Activated CD8-positive, alpha-beta memory T cell treated with anti-CD3 and anti-CD28 coated beads for 1 hour (primary cell): ENCODE data around the gene ORMDL1.
"Not testable (repeated sequence)": the region's sequence is repeated elsewhere in the genome, so short reads cannot be mapped to it uniquely, and the experiment has no call there.

Source experiments
- DNase-seq, 2 donors: peaks; one replicate each; pipeline ENCODE4 v3.0.0-alpha.2; 2020; ENCODE audit warnings: low read depth in 1 of 2; ENCODE audit errors: extremely low read depth in 1 of 2

Gene ORMDL1

DNA sequence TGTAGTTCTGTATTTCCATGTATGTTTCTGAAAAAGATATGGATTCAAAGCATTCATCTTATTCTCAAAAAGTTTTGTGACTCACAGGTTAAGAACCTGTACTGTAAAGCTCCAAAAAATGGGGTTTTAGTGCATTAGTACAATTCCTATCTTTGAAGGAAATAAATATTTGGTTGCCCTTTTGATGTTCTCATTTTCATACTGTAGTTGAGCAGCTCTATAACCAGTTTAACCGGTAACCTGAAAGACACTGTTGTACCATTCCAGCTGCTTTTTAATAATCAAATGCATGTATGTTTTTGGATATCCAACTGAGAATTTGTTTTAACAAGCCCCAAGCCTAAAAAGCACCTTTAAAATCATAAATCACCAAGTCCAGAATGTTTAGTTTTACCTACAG is 11.9 kb downstream of the ORMDL1 start:
- DNase-seq, result no peak

DNA sequence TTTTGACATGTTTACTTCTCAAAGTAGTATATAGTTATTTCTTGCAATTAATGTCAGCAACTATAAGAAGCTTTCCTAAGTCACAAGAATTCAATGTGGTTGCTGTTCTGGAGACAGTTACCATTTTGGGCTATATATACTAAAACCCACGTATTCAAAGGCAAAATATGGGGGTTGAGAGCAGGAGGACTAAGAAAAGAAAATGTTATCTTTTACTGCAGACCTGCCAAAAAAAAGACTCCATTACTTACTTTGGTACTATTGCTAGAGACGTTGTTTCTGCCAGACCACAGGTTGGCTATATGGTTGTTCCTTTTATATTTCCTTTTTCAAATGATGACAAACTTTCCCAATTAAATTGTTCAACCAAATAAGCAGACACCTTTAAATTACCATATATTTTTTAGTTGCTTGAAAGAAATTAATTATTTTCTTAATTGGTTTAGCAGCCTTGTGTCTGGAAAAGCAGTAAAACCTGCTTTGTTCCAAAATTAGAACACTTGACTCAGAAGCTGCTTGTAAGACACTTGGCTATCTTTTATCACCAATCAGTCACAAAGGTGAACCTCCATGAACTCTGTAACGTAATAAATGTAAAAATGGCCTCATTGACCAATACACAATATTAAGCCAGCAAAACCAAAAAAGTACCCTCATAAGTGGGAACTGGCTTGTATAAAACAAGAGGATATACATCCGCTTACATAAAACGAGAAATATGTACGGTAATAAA is 13.4 kb downstream of the ORMDL1 start:
- no peak for DNase-seq

DNA sequence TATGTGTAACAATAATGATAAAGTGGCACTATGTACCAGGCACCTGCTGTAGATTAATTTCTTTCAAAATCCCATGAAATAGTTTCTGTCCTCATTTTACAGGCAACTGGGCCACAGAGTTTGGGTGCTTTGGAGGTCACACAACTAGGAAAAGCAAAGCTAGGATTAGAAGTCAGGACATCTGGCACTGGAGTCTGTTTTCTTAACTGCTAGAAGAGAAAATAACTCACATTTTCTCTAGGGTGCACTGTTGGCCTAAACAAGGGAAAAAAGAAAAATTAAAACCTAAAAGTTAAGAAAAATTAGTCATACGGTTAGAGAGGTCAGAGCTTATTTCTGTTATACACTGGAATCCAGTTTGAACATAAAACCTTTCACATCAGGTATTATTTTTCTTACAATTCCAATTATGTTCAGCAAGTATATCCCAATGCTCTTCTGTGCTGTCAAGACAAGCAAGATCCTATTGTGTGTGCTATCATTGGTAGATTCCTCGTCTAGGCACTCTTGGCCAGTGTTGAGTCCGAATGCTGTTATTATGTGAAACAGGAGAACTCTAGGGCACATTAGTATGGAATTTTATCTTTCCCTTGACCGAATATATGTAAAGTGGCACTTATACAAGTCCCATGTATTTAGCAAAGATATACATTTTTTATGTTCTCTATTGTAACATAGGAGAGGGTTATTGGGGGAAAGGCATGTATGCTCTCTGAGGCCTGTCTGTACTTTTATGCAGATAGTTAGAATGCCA is 20.1 kb downstream of the ORMDL1 start:
- no peak for DNase-seq

DNA sequence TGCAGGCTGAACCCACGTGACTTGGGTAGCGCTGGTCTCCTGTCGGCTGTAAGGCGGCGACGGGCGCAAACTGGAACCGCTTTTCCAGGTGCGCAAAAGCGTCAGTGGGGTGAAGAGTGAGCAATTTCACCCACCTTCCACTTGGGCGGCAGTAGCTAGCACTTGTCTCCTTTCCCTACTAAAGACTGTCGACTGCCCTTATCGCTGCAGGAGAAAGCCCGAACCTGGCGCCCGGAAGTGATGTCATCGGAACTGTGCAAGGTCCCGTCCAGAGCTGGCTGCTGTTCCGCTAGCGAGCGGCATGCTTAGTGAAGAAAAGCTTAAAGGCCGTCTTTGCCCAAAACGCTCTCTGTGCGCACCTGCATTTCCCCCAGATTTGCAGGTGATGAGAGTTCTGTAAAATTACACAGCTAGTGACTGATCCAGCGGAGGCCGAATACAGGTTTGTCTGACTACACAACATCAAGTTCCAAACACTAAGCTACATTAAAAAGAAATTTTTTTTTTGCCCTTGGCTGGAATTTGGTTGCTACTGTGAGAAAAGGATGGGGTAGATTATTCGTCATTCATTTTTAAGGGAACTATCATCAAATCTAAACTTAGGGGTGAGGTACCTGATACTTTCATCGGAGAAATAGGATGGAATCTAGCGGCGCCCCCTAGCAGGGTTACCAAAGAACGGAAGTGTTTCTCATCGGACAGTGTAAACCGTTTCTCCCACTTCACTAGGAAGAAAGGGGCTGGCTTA is 21.4 kb downstream of the ORMDL1 start, which contains the start of gene OSGEPL1:
Gene OSGEPL1 (minus strand): TSS at position 242 of the 748 bp plus-strand sequence. CDS start 1,152 bp downstream, outside the sequence.
- peak; percentile 84 to 90 for DNase-seq

DNA sequence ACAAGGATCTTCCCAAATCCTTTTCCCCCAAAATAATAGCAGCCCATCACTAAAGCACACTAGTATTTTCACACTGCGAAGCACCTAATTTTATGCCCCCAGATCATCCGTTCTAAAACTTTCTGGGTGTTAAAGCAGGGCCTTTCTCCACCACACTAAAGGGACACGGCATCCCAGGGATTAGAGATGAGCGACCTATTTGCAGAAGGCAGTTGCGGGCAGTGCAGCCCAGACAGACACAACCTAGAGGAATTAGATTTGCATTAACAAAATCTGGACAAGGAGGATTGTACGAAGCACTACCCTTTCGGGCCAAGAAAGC is 21.9 kb downstream of the ORMDL1 start:
- no peak for DNase-seq

DNA sequence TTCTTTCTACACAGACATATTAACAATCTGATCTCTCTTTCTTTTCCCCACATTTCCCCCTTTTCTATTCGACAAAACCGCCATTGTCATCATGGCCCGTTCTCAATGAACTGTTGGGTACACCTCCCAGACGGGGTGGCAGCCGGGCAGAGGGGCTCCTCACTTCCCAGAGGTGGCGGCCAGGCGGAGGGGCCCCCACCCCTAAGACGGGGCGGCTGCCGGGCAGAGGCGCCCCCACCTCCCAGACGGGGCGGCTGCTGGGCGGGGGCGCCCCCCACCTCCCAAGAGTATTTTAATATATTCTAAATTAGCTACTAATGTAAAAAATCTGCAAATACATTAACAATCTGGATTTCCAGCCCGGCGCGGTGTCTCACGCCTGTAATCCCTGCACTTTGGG is 24.0 kb downstream of the ORMDL1 start:
- DNase-seq, result not testable (repeated sequence)

DNA sequence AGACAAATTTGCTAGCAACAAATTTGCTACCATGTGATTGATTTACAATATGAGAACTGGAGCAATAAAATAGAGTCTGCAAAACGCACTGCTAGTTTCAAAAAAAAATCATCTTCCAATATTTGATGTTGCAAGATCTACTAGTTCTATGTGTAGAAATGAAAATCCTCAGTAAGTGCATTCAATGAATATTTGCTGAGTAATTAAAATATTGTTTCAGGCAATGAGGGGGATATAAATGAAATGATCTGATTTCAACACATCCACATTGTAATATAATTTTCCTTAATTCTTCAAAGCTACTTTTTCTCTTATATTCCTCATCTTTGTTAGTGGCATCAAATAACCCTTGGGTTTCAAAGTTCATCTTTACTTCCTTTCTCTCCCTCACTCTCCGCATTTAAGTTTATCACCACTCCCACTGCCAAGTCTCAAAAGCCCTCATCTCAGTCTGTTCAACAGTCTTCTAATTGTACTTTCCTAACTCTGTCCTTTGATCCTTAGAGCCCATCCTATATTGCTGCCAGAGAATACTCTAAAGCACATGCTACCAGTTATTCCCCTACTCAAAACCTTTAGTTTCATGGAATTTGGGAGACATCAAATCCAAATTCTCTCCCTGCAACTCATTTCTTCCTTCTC is 27.7 kb downstream of the ORMDL1 start:
- DNase-seq, result no peak

DNA sequence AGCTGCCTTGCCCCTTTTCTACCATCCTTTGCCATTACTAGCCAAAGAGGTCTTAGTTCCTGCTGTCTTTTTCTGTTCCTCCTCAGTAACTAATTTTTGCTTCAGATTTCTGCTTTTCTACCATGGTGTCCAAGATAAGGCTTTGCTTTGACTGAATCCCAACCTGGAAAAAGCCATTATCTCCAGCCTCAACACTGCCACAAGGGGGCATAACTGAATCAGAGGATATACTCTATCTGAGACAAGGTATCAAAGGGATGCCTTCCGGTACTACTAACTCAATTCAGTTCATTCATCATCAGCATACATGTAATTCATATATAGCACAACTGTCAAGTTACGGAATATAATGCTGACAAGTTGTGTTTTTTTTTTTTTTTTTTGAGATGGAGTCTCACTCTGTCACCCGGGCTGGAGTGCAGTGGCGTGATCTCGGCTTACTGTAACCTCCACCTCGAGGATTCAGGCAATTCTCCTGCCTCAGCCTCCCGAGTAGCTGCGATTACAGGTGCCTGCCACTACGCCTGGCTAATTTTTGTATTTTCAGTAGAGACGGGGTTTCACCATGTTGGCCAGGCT is 33.0 kb downstream of the ORMDL1 start:
- DNase-seq, result peak in 1 of 2 donors; percentile 12

DNA sequence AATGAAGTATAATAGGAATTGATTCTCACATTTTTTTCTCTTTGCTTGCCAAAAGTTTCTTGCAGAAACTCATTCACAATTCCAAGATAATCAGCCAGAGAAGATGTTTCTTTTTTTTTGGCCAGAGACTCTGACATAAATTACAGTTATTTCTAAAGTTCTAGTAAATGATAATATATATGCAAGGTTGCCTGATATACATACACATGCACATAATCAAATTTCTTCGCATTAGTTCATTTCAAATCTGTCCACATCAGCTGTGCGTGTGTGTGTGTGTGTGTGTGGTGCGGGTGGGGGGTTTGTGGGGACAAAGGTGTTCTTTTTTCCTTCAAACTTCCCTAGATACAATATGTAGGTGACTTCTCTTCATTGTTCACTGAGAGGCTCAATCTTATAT is 54.7 kb downstream of the ORMDL1 start:
- DNase-seq, result no peak

DNA sequence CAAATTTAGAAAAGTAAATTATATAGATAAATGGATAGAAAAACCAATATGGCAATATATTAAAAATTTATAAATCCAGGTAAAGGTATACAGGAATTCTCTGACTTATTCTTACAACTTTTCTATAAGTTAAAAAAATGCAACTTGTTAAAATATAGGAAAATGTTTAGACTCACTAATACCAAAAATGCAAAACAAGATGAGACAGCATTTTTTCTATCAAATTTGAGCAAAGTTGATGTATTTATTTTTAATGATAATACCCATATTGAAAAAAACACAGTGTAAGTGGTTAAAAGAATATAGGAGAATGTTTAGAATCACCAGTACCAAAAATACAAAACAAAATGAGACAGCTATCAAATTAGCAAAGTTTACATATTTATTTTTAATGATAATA is 57.3 kb downstream of the ORMDL1 start:
- DNase-seq, result no peak

DNA sequence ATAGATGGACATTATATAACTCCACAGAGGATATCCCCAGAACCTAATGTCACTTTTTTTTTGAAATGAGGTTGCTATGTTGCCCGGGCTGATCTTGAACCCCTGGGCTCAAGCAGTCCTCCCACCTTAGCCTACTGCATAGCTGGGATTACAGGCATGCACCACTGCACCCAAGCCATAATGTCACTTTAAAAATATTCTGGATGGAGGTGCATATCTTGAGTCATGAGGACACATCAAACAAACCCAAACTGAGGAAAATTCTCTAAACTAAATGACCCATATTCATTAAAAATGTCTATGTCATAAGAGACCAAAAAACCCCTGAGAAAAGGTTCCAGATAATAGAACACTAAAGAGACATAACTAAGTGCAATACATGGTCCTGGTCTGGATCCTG is 57.9 kb downstream of the ORMDL1 start:
- DNase-seq, result no peak

DNA sequence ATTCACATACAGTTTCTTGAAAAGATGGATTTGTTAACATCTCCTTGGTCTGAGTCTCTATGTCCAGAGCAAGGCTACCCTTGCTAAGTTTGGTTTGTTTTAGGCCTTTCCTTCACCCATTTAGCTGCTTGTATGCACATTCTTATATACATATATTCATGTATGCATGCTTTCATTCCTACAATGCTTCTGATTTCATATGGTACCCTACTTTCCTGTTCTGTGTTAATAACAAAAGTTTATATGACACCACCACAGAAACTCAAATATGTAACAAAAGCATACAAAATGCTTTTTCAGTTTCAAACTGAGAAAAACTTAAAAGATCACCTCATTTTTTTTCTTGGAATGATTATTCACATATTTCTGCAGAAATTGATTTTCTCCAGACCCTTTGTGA is 60.9 kb downstream of the ORMDL1 start:
- DNase-seq, result no peak
